Urinary bladder (tissue), 4 donors: ENCODE results near the gene CEP20. TPM values are rescaled to one million over a fixed set of nuclear protein-coding genes. Genes with fewer than 3 reads are reported as not detected.
"Not testable (repeated sequence)": the region's sequence is repeated elsewhere in the genome, so short reads cannot be mapped to it uniquely, and the experiment has no call there.

Experiments used
- DNase-seq: peaks from one replicate; pipeline ENCODE4 v3.0.0-alpha.2; 2015; ENCODE audit errors: extremely low spot score
- H3K27ac ChIP-seq: one replicate; pipeline ENCODE4 v1.5.1; 2013; ENCODE audit warnings: low read depth, mild to moderate bottlenecking, moderate library complexity
- H3K36me3 ChIP-seq: one replicate; pipeline ENCODE4 v1.6.1; 2013; ENCODE audit warnings: mild to moderate bottlenecking, moderate library complexity; ENCODE audit not compliant: insufficient read depth
- H3K4me1 ChIP-seq: one replicate; pipeline ENCODE4 v1.6.1; 2013; ENCODE audit warnings: mild to moderate bottlenecking, moderate library complexity; ENCODE audit not compliant: insufficient read depth
- H3K4me3 ChIP-seq: one replicate; pipeline ENCODE4 v1.5.1; 2013; ENCODE audit warnings: low read depth, low read length
- WGBS: extraction: QIAGEN DNeasy Blood & Tissue Kit; methylation state at CpG from one replicate; pipeline ENCODE4 v1.1.7; 2013; 5-methylcytosine and 5-hydroxymethylcytosine counted together
- polyA plus RNA-seq: library from polyadenylated mRNA; stranded (reverse); fragments of 200-250 nt; gene quantifications from one replicate; pipeline ENCODE4 v1.2.3, GENCODE V29; 2013
- total RNA-seq: library from RNA; depleted of rRNA; stranded (reverse); fragments of >200 nt; gene quantifications from one replicate; pipeline ENCODE4 v1.2.3, GENCODE V29; 2014
- donor health status: healthy with polysubstance abuse.
- donor health status: healthy.

Gene CEP20
- 50.2 TPM for total RNA-seq
- polyA plus RNA-seq = 27.6 TPM

DNA sequence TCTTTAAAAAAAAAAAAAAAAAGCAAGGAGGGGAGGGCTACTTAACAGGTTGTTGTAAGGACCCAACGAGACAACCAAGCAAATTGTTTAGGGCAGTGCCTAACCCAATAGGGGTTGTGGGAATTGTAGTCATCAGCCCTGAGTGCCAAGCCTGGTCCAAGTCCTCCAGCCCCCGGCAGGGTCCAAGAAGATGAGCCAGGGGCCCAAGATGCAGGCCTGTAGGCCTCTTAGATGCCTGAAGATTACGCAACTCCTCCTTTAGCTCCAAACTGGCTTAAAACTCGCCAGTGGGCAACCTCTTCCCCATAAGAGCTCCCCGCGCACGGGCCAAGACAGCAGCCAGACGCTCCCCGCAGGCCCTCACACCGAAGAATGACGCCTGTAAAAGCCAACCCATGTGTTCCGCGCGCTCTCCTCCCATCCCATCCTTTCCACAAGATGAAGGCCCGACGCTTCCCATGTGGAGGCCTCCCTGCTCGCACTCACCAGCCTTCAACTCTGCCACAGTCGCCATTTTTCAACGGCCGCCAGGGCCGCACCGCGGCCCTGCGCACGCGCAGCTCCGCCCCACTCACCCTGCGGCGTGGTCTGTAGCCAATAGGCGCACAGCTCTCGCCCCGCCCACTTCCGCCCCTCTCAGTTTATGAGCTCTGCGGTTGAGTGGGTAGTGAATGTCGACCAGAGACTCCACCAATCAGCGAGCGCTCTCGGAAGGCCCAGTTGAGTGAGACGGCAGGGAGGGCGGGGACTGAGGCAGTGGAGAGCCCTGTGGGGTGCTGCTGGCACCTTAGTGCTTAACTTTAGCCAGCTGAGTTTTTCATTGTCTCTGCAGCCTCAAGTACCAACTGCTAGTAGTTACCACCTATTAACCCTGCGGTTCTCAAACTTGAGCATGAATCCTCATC lies at the start of gene CEP20:
TSS of gene CEP20 (minus strand) at position 532 of the 905 bp plus-strand sequence. CDS start at position 514, 18 bp downstream.
- peak; percentile 98 for DNase-seq
- Histone ChIP-seq H3K36me3 (no peaks in the 10 kb centered on the region), H3K4me3 (peak within 1 kb of the TSS; percentile 61), H3K27ac (peak within 1 kb of the TSS; percentile 53), H3K4me1 (peaks cover 3% of the 10 kb centered on the region)
- under 1% methylated on average over 41 of the region's 41 CpGs for WGBS

DNA sequence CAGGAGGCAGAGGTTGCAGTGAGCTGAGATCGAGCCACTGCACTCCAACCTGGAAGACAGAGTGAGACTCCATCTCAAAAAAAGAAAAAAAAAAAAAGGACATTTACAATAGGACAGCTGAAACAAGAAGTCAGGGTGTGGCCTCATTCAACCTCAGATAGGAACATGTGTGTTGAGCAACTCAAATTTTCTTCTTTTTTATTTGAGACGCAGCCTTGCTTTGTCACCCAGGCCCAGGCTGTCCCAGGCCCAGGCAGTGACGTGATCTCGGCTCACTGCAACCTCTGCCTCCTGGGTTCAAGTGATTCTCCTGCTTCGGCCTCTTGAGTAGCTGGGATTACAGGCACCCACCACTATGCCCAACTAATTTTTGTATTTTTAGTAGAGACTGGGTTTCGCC lies 48.4 kb upstream of the CEP20 start:
- H3K4me1 ChIP-seq, H3K27ac ChIP-seq, DNase-seq, H3K4me3 ChIP-seq, H3K36me3 ChIP-seq: not testable (repeated sequence)
- 94% methylated on average over 6 of the region's 6 CpGs for WGBS

GRCh38 chr16:15934991-15935390 lies 46.6 kb upstream of the CEP20 start:
- Histone ChIP-seq H3K27ac (no peak overlapping the region), H3K4me3 (no peak overlapping the region), H3K36me3 (no peaks in the 10 kb centered on the region), H3K4me1 (no peaks in the 10 kb centered on the region)
- DNase-seq = no peak

DNA sequence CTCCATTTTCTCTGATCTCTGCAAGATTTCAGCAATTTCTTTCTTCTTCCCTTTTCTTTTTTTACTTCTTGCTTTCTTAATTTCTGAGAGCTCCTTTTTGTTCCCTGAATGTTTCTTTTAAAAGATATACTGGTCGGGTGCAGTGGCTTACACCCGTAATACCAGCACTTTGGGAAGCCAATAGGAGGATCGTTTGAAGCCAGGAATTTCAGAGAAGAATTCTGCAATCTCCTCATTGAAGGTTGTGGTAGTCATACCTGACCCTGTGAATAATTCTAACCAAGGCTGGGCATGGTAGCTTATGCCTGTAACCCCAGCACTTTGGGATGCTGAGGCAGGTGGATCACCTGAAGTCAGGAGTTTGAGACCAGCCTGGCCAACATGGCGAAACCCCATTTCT lies 45.4 kb upstream of the CEP20 start:
- 79% methylated on average over 4 of the region's 4 CpGs for WGBS
- Histone ChIP-seq H3K36me3 (no peaks in the 10 kb centered on the region), H3K4me3 (no peak overlapping the region), H3K4me1 (no peaks in the 10 kb centered on the region), H3K27ac (no peak overlapping the region)
- DNase-seq = no peak

DNA sequence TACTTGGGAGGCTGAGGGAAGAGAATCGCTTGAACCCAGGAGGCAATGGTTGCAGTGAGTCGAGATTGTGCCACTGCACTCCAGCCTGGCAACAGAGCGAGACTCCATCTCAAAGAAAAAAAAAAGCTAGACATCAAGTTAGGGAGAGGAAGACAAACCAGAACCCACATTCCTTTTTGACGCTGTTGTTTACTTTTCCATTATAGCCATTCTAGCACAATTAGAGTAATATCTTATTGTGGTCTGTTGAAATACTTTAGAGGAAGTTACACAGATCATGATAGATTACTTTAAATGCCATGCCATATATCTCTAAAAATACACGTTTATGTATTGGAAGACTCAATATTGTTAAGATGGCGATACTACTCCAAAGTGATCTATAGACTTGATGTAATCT lies 44.5 kb upstream of the CEP20 start:
- no peak for DNase-seq
- H3K4me1 ChIP-seq = no peaks in the 10 kb centered on the region
- H3K36me3 ChIP-seq = no peaks in the 10 kb centered on the region
- no peak overlapping the region for H3K4me3 ChIP-seq
- H3K27ac ChIP-seq = no peak overlapping the region
- 71% methylated on average over 6 of the region's 6 CpGs for WGBS

DNA sequence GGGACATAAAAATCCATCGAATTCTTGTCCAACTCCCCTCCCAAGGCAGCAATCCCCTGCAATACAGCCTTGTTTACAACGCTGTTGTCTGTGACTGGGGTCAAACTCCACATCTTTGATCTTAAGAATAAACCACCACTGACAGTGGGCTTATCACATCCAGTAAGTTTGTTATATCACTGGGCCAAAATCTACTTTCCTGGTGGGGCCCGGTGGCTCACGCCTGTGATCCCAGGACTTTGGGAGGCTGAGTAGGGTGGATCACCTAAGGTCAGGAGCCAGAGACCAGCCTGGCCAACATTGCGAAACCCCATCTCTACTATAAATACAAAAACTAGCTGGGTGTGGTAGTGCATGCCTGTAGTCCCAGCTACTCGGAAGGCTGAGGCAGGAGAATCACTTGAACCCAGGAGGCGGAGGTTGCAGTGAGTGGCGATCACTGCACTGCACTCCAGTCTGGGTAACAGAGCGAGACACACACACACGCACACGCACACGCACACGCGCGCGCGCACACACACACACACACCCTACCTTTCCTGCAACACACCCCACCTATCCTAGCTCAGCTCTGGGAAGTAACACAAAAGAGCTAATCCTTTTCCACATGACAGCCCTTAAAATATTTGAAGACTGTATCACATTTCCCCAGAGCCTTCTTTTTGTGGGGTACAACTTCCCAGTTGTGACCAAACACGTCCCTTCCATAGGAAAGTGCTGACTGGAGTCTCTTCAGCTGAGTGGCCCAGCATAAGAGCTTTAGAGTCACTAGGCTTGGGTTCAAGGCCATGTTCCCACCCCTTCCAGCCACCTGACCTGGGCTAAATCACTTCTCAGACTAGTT lies 40.1 kb upstream of the CEP20 start:
- no peaks in the 10 kb centered on the region for H3K36me3 ChIP-seq
- no peaks in the 10 kb centered on the region for H3K4me1 ChIP-seq
- no peak overlapping the region for H3K27ac ChIP-seq
- DNase-seq = no peak
- no peak overlapping the region for H3K4me3 ChIP-seq
- 91% methylated on average over 18 of the region's 18 CpGs for WGBS

DNA sequence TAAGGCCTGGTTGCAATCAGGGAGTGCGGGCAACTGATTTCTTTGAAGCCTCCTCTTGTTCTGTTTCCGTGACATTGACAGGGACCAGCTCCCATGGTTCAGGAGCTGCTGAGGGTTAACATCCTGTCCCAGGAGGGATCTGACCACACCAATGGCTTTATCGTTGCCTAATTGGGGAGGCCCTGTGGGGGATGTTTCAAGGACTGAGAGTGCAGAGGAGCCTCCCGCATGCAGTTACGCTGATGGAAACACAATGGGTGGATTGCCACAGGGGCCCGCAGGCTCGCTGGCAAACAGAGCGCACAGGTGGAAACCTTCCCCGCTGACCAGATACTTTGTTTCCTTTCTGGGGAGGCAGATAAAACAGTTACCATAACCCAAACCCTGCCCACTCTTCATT lies 37.2 kb upstream of the CEP20 start:
- no peak for DNase-seq
- no peak overlapping the region for H3K4me3 ChIP-seq
- H3K36me3 ChIP-seq = no peaks in the 10 kb centered on the region
- 78% methylated on average over 9 of the region's 9 CpGs for WGBS
- no peaks in the 10 kb centered on the region for H3K4me1 ChIP-seq
- no peak overlapping the region for H3K27ac ChIP-seq

- no peak overlapping the region for H3K27ac ChIP-seq
- no peaks in the 10 kb centered on the region for H3K4me1 ChIP-seq
- 92% methylated on average over 13 of the region's 13 CpGs for WGBS
- no peak overlapping the region for H3K4me3 ChIP-seq
- no peaks in the 10 kb centered on the region for H3K36me3 ChIP-seq
- no peak for DNase-seq
Observed at GRCh38 chr16:15924996-15925395, 36.6 kb upstream of the CEP20 start.

DNA sequence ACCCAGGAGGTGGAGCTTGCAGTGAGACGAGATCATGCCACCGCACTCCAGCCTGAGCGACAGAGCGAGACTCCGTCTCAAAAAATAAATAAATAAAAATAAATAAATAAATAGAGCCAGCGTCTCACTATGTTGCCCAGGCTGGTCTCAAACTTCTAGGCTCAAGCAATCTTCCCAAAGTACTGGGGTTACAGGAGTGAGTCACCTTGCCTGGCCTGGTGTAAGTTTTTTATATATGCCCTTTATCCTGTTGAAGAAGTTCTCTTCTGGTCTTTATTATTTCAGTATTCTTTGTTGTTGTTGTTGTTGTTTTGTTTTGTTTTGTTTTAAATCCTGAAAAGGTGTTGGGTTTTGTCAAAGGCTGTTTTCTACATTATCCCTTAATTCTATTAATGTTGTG lies 30.9 kb upstream of the CEP20 start:
- H3K4me3 ChIP-seq = no peak overlapping the region
- H3K36me3 ChIP-seq = no peaks in the 10 kb centered on the region
- DNase-seq = no peak
- 94% methylated on average over 6 of the region's 6 CpGs for WGBS
- H3K27ac ChIP-seq = no peak overlapping the region
- no peaks in the 10 kb centered on the region for H3K4me1 ChIP-seq

DNA sequence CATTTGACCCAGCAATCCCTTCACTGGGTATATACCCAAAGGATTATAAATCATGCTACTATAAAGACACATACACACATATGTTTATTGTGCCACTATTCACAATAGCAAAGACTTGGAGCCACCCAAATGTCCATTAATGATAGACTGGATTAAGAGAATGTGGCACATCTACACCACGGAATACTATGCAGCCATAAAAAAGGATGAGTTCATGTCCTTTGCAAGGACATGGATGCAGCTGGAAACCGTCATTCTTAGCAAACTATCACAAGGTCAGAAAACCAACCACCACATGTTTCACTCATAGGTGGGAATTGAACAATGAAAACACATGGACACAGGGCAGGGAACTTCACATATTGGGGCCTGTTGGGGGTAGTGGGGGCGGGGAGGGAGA lies 29.9 kb upstream of the CEP20 start:
- H3K4me3 ChIP-seq, H3K4me1 ChIP-seq, DNase-seq, H3K27ac ChIP-seq, H3K36me3 ChIP-seq: not testable (repeated sequence)
- WGBS = 81% methylated on average over 3 of the region's 3 CpGs

GRCh38 chr16:15916323-15916722 lies 27.9 kb upstream of the CEP20 start:
- Histone ChIP-seq H3K27ac (no peak overlapping the region), H3K36me3 (no peaks in the 10 kb centered on the region), H3K4me1 (no peaks in the 10 kb centered on the region), H3K4me3 (no peak overlapping the region)
- WGBS = 84% methylated on average over 8 of the region's 8 CpGs
- no peak for DNase-seq

- H3K4me3 ChIP-seq = no peak overlapping the region
- DNase-seq = no peak
- no peak overlapping the region for H3K27ac ChIP-seq
- WGBS = 84% methylated on average over 5 of the region's 5 CpGs
- no peaks in the 10 kb centered on the region for H3K4me1 ChIP-seq
- H3K36me3 ChIP-seq = no peaks in the 10 kb centered on the region
Observed at GRCh38 chr16:15915555-15916081, 27.2 kb upstream of the CEP20 start.

GRCh38 chr16:15913046-15913698 lies 24.8 kb upstream of the CEP20 start:
- Histone ChIP-seq H3K4me1 (no peaks in the 10 kb centered on the region), H3K4me3 (no peak overlapping the region), H3K36me3 (no peaks in the 10 kb centered on the region), H3K27ac (no peak overlapping the region)
- no peak for DNase-seq
- 76% methylated on average over 7 of the region's 7 CpGs for WGBS
